H1 (cell line): ENCODE measurements around the gene CCDC51. TPM values are rescaled to one million over a fixed set of nuclear protein-coding genes. Genes with fewer than 3 reads are reported as not detected.

Experiments
- CTCF ChIA-PET: fragments of 300-600 bp; sonication (Branson Sonifier 250); formaldehyde crosslinking; loops from one replicate; lab custom pipeline; 2021; ENCODE audit not compliant: partially characterized antibody; lab: Charles Lee
- POLR2A ChIA-PET: fragments of 300-600 bp; sonication (Branson Sonifier 250); formaldehyde crosslinking; loops from one replicate; lab custom pipeline; 2021; ENCODE audit warnings: inconsistent platforms; ENCODE audit not compliant: partially characterized antibody; lab: Charles Lee
- DNase-seq, 2 experiments: peaks; one replicate each; pipeline versions ENCODE4 v3.0.0 to v3.0.0-alpha.2; 2010 to 2022; ENCODE audit warnings: low spot score in 2 of 2, low read depth in 1 of 2, mixed read lengths in 1 of 2
- FAIRE-seq: peaks from 2 replicates; lab custom pipeline; 2011; peaks lifted over from hg19 to GRCh38; lab: Jason Lieb, UNC
- H2AFZ ChIP-seq: 2 replicates; pipeline ENCODE4 v1.8.1; 2012; ENCODE audit warnings: low read length, inconsistent platforms
- H2AK5ac ChIP-seq: 2 replicates; pipeline ENCODE4 v1.6.1; 2013; ENCODE audit warnings: low read depth, low read length
- H2BK120ac ChIP-seq: replicated peaks from 2 replicates; pipeline ENCODE3; 2013; ENCODE audit warnings: low read depth, low read length, inconsistent platforms
- H2BK12ac ChIP-seq: 2 replicates; pipeline ENCODE4 v1.6.1; 2013; ENCODE audit warnings: low read depth, low read length
- H2BK15ac ChIP-seq: 2 replicates; pipeline ENCODE4 v1.6.1; 2013; ENCODE audit warnings: low read length
- H2BK20ac ChIP-seq: 2 replicates; pipeline ENCODE4 v1.6.1; 2013; ENCODE audit warnings: low read length
- H2BK5ac ChIP-seq: 2 replicates; pipeline ENCODE4 v1.6.1; 2013; ENCODE audit warnings: low read depth, low read length
- H3K14ac ChIP-seq: 2 replicates; pipeline ENCODE4 v1.6.1; 2013; ENCODE audit warnings: inconsistent platforms; ENCODE audit not compliant: insufficient read length
- H3K18ac ChIP-seq: 2 replicates; pipeline ENCODE4 v1.6.1; 2013; ENCODE audit warnings: low read length; ENCODE audit errors: extremely low read depth
- H3K23ac ChIP-seq: 2 replicates; pipeline ENCODE4 v1.6.1; 2013; ENCODE audit warnings: inconsistent platforms; ENCODE audit not compliant: insufficient read length
- H3K23me2 ChIP-seq: 2 replicates; pipeline ENCODE4 v1.6.1; 2013; ENCODE audit warnings: low read depth, low read length
- H3K27ac ChIP-seq: 2 replicates; pipeline ENCODE4 v1.6.1; 2011; ENCODE audit warnings: low read depth, low read length, inconsistent platforms
- H3K27me3 ChIP-seq, 4 experiments: replicated peaks in 1 of 4; 1 replicate in 1 of 4; 2 replicates in 3 of 4; pipeline versions ENCODE4 v1.6.1 to v1.8.1; 2011 to 2013; ENCODE audit warnings: low read length in 3 of 4, mild to moderate bottlenecking in 3 of 4, inconsistent platforms in 2 of 4, mixed read lengths in 2 of 4, moderate library complexity in 1 of 4; ENCODE audit not compliant: control insufficient read depth in 3 of 4, insufficient read depth in 3 of 4; ENCODE audit errors: extremely low read depth in 1 of 4
- H3K36me3 ChIP-seq, 4 experiments: 2 replicates each; pipeline versions ENCODE4 v1.6.1 to v1.8.1; 2011 to 2013; ENCODE audit warnings: mild to moderate bottlenecking in 4 of 4, low read length in 3 of 4, moderate library complexity in 2 of 4, control low read depth in 1 of 4, inconsistent platforms in 1 of 4; ENCODE audit not compliant: insufficient read depth in 4 of 4, control insufficient read depth in 2 of 4
- H3K4ac ChIP-seq: replicated peaks from 2 replicates; pipeline ENCODE3; 2013; ENCODE audit warnings: low read length, low read depth, mixed read lengths, inconsistent platforms; ENCODE audit not compliant: insufficient read length
- H3K4me1 ChIP-seq, 4 experiments: replicated peaks in 1 of 4; 1 replicate in 1 of 4; 2 replicates in 3 of 4; pipeline versions ENCODE4 v1.6.1 to v1.8.1; 2011 to 2013; ENCODE audit warnings: low read length in 3 of 4, inconsistent platforms in 2 of 4, mixed read lengths in 1 of 4; ENCODE audit not compliant: insufficient read depth in 4 of 4, control insufficient read depth in 3 of 4
- H3K4me2 ChIP-seq, 2 experiments: 2 replicates each; pipeline versions ENCODE4 v1.6.1 to v1.8.1; 2011 to 2013; ENCODE audit warnings: low read depth in 2 of 2, low read length in 2 of 2, control low read depth in 1 of 2, inconsistent platforms in 1 of 2, mild to moderate bottlenecking in 1 of 2; ENCODE audit not compliant: insufficient read depth in 1 of 2
- H3K4me3 ChIP-seq, 4 experiments: fragments of 200-600, 300-600 bp in 1 of 4; sonication (generic), shearing (Covaris generic), sonication (Bioruptor Twin) in 1 of 4; 2 replicates each; pipeline versions ENCODE4 v1.5.1 to v1.8.1; 2011 to 2016; ENCODE audit warnings: low read length in 4 of 4, low read depth in 3 of 4, control low read depth in 2 of 4, inconsistent platforms in 2 of 4, mild to moderate bottlenecking in 2 of 4, mixed read lengths in 1 of 4, moderate library complexity in 1 of 4; ENCODE audit not compliant: insufficient read depth in 2 of 4; ENCODE audit errors: extremely low read depth in 1 of 4
- H3K56ac ChIP-seq: replicated peaks from 2 replicates; pipeline ENCODE3; 2013; ENCODE audit warnings: low read depth, mild to moderate bottlenecking, mixed read lengths, low read length, inconsistent platforms; ENCODE audit not compliant: insufficient read length
- H3K79me1 ChIP-seq: 2 replicates; pipeline ENCODE4 v1.6.1; 2013; ENCODE audit warnings: low read depth, low read length, control low read depth
- H3K79me2 ChIP-seq, 2 experiments: 2 replicates each; pipeline versions ENCODE4 v1.6.1 to v1.8.1; 2012 to 2013; ENCODE audit warnings: low read length in 2 of 2, mild to moderate bottlenecking in 2 of 2, inconsistent platforms in 1 of 2; ENCODE audit not compliant: insufficient read depth in 2 of 2, control insufficient read depth in 1 of 2
- H3K9ac ChIP-seq, 4 experiments: replicated peaks in 1 of 4; 1 replicate in 1 of 4; 2 replicates in 3 of 4; pipeline versions ENCODE4 v1.6.1 to v1.8.1; 2011 to 2013; ENCODE audit warnings: low read depth in 3 of 4, low read length in 3 of 4, control low read depth in 2 of 4, mild to moderate bottlenecking in 2 of 4, moderate library complexity in 2 of 4, inconsistent platforms in 1 of 4; ENCODE audit errors: extremely low read depth in 1 of 4
- H3K9me3 ChIP-seq, 2 experiments: 2 replicates each; pipeline versions ENCODE4 v1.6.1 to v1.8.1; 2012 to 2013; ENCODE audit warnings: mild to moderate bottlenecking in 2 of 2, moderate library complexity in 2 of 2, control low read depth in 1 of 2, inconsistent platforms in 1 of 2, low read depth in 1 of 2, low read length in 1 of 2, mixed read lengths in 1 of 2; ENCODE audit not compliant: insufficient read depth in 2 of 2
- H4K20me1 ChIP-seq, 2 experiments: replicated peaks in 1 of 2; 2 replicates each; pipeline versions ENCODE3 to v1.8.1; 2011 to 2013; ENCODE audit warnings: inconsistent platforms in 2 of 2, low read length in 2 of 2, mild to moderate bottlenecking in 1 of 2; ENCODE audit not compliant: insufficient read depth in 2 of 2, control insufficient read depth in 1 of 2
- H4K5ac ChIP-seq: 2 replicates; pipeline ENCODE4 v1.6.1; 2013; ENCODE audit warnings: low read length, low read depth, mixed read lengths, inconsistent platforms; ENCODE audit not compliant: insufficient read length
- H4K8ac ChIP-seq: 2 replicates; pipeline ENCODE4 v1.8.0; 2013; ENCODE audit warnings: mild to moderate bottlenecking, moderate library complexity, low read length, inconsistent platforms; ENCODE audit not compliant: insufficient read depth; ENCODE audit errors: extremely low read depth
- H4K91ac ChIP-seq: replicated peaks from 2 replicates; pipeline ENCODE3; 2013; ENCODE audit warnings: low read length, mixed read lengths, inconsistent platforms; ENCODE audit not compliant: insufficient read length
- EGR1 ChIP-seq: IDR thresholded peaks from 2 replicates; pipeline ENCODE4 v1.6.1; 2011; ENCODE audit warnings: low read depth, low read length, borderline replicate concordance
- FOSL1 ChIP-seq: IDR thresholded peaks from 2 replicates; pipeline ENCODE4 v1.6.1; 2011; ENCODE audit warnings: mild to moderate bottlenecking, low read depth, low read length, moderate library complexity; ENCODE audit not compliant: insufficient read depth
- HDAC2 ChIP-seq, 2 experiments: fragments of 300-600 bp in 1 of 2; sonication (generic) in 1 of 2; IDR thresholded peaks; 2 replicates each; pipeline ENCODE4 v1.6.1; 2011 to 2012; ENCODE audit warnings: low read depth in 2 of 2, low read length in 2 of 2, mild to moderate bottlenecking in 2 of 2, moderate library complexity in 2 of 2, borderline replicate concordance in 1 of 2, inconsistent platforms in 1 of 2
- JUND ChIP-seq: IDR thresholded peaks from 2 replicates; pipeline ENCODE4 v1.6.1; 2011; ENCODE audit warnings: mild to moderate bottlenecking, improper control_type of control experiment, low read length
- KDM5A ChIP-seq: fragments of 200-600 bp; IDR thresholded peaks from 2 replicates; pipeline ENCODE4 v1.7.1; 2012; ENCODE audit warnings: mild to moderate bottlenecking, low read length, inconsistent platforms, mixed read lengths
- POLR2AphosphoS5 ChIP-seq: IDR thresholded peaks from 2 replicates; pipeline ENCODE4 v1.6.1; 2011; ENCODE audit warnings: low read depth, low read length
- SAP30 ChIP-seq: fragments of 300-600 bp; sonication (generic); IDR thresholded peaks from 2 replicates; pipeline ENCODE4 v1.7.1; 2012; ENCODE audit warnings: low read length, moderate library complexity, mild to moderate bottlenecking, inconsistent platforms; ENCODE audit not compliant: insufficient read depth, insufficient replicate concordance
- SP2 ChIP-seq: IDR thresholded peaks from 2 replicates; pipeline ENCODE4 v1.6.1; 2012; ENCODE audit warnings: mild to moderate bottlenecking, low read length, inconsistent platforms
- SP4 ChIP-seq: IDR thresholded peaks from 2 replicates; pipeline ENCODE4 v1.6.1; 2012; ENCODE audit warnings: low read length, inconsistent platforms
- SRF ChIP-seq: IDR thresholded peaks from 2 replicates; pipeline ENCODE4 v1.6.1; 2011; ENCODE audit warnings: mild to moderate bottlenecking, low read depth, low read length, moderate library complexity
- TAF1 ChIP-seq: IDR thresholded peaks from 2 replicates; pipeline ENCODE4 v1.6.1; 2011; ENCODE audit warnings: mild to moderate bottlenecking, low read depth, low read length
- TBP ChIP-seq: IDR thresholded peaks from 2 replicates; pipeline ENCODE4 v1.6.1; 2011; ENCODE audit warnings: low read depth, low read length, improper control_type of control experiment
- YY1 ChIP-seq: IDR thresholded peaks from 2 replicates; pipeline ENCODE4 v1.6.1; 2011; ENCODE audit warnings: low read depth, mild to moderate bottlenecking, low read length
- ZNF274 ChIP-seq: IDR thresholded peaks from 2 replicates; pipeline ENCODE4 v1.7.0; 2012; ENCODE audit warnings: low read length, borderline replicate concordance; ENCODE audit errors: extremely low read depth
- WGBS, 2 experiments: shearing (Covaris generic) in 1 of 2; methylation state at CpG; one replicate each; pipeline versions ENCODE4 v1.1.6 to v1.1.7; 2013 to 2015; ENCODE audit warnings: low lambda C conversion rate in 2 of 2, mixed read lengths in 2 of 2, inconsistent platforms in 1 of 2, low coverage in 1 of 2, missing lambda C conversion rate in 1 of 2; ENCODE audit not compliant: insufficient replicate concordance in 2 of 2, insufficient coverage in 1 of 2, insufficient read length in 1 of 2; ENCODE audit errors: extremely low coverage in 1 of 2, missing lambda C conversion rate in 1 of 2; 5-methylcytosine and 5-hydroxymethylcytosine counted together
- polyA plus RNA-seq, 7 experiments: library from polyadenylated mRNA; depleted of rRNA in 3 of 7; stranded (reverse) in 5 of 7; unstranded in 2 of 7; fragments of >200 nt in 5 of 7; fragments of 200-250 nt in 2 of 7; gene quantifications; 1 replicate in 5 of 7; 2 replicates in 1 of 7; 4 replicates in 1 of 7; pipeline versions ENCODE4 v1.2.1 to v1.2.3, GENCODE V29; 2011 to 2013; ENCODE audit warnings: missing spikeins in 2 of 7, mixed read lengths in 2 of 7
- total RNA-seq: library from RNA; stranded (reverse); fragmentation: NEBNext Ultra II Directional; extraction: Animal tissue kit (Norgen Biotek cat#: 25700); gene quantifications from 2 replicates; pipeline ENCODE4 v1.2.1, GENCODE V29; 2021

Gene CCDC51
- total and polyA plus RNA-seq, 2 of the 8 experiments (the other 6 are each of a cell fraction or from before 2014, with no cell fraction given): 21.3 to 21.4 TPM

- no peak overlapping the region for H3K4me3 ChIP-seq
- no peak overlapping the region for H2BK15ac ChIP-seq
- H2AK5ac ChIP-seq: no peak overlapping the region
- H3K79me2 ChIP-seq: peaks cover 0 to 13% of the 10 kb centered on the region in 2 experiments; a peak in 1 of 4 replicates
- H2BK120ac ChIP-seq: no peak overlapping the region
- no peak overlapping the region for H3K56ac ChIP-seq
- no peak for DNase-seq
- H3K4me1 ChIP-seq: no peaks in the 10 kb centered on the region
- H3K79me1 ChIP-seq: peaks cover 10% of the 10 kb centered on the region
- WGBS, 2 experiments: 93% methylated on average over 17 of the region's 17 CpGs; no CpG with 5 or more reads in 1 of the 2 experiments
- H2AFZ ChIP-seq: no peak overlapping the region
- H4K20me1 ChIP-seq: peaks cover 17 to 52% of the 10 kb centered on the region in 2 experiments
- H2BK20ac ChIP-seq: no peak overlapping the region
- no peak for TF ChIP-seq YY1
- no peak for TF ChIP-seq HDAC2 (IDR thresholded peaks at IDR 0.05; ENCODE audit: borderline replicate concordance in 1 of 2, low read depth in 2 of 2, low read length in 2 of 2)
- no peak for TF ChIP-seq FOSL1
- TF ChIP-seq JUND: no peak
- TF ChIP-seq SP2: no peak
- no peak for TF ChIP-seq ZNF274
- TF ChIP-seq SP4: no peak
- no peak for TF ChIP-seq EGR1
- TF ChIP-seq TAF1: no peak
- no peak for TF ChIP-seq KDM5A
- TF ChIP-seq TBP: no peak
- no peak for TF ChIP-seq SAP30
- TF ChIP-seq POLR2AphosphoS5: no peak
- TF ChIP-seq SRF: no peak
- H3K27ac ChIP-seq: no peak overlapping the region
- H3K36me3 ChIP-seq: peaks cover 53 to 63% (median 58%) of the 10 kb centered on the region in 4 experiments
- FAIRE-seq: no peak
- no peak overlapping the region for H3K14ac ChIP-seq
- H2BK12ac ChIP-seq: no peak overlapping the region
- no peaks in the 10 kb centered on the region for H3K27me3 ChIP-seq
- CTCF ChIA-PET: interaction anchor here (1.9 to 6.9 kb wide), 5 partner anchors 10 to 18 kb away, joined by 18 to 95 read pairs (median 22); no protein-coding TSS in a partner anchor
- POLR2A ChIA-PET: interaction anchor here (0.9 to 31.5 kb wide), 8 partner anchors 4 to 97 kb away, joined by 3 to 650 read pairs (median 16); partner anchors contain the start of gene PLXNB1
- no peak overlapping the region for H3K23ac ChIP-seq
- peak overlapping the region; percentile 85; the same call in 1 of the 2 replicates for H4K8ac ChIP-seq
- H4K5ac ChIP-seq: no peak overlapping the region
- H2BK5ac ChIP-seq: no peak overlapping the region
- H3K18ac ChIP-seq: no peak overlapping the region
- H3K9ac ChIP-seq: no peak overlapping the region
- no peaks in the 10 kb centered on the region for H3K23me2 ChIP-seq
- no peak overlapping the region for H3K4ac ChIP-seq
- H3K4me2 ChIP-seq: no peak overlapping the region
- no peak overlapping the region for H4K91ac ChIP-seq
- no peaks in the 10 kb centered on the region for H3K9me3 ChIP-seq
These were observed 21.8 kb downstream of the CCDC51 start for GRCh38 chr3:48418140-48418539.
